Measurements from ENCODE around the gene ZER1.

ZER1 gene

GRCh38 chr9:128732576-128732975 lies 39.2 kb downstream of the ZER1 start:
- DNase-seq, result no peak

- DNase-seq, result no peak
Measured at GRCh38 chr9:128731691-128732090, 40.0 kb downstream of the ZER1 start.

- no peak for DNase-seq
Measured at GRCh38 chr9:128731093-128731492, 40.6 kb downstream of the ZER1 start.

GRCh38 chr9:128729766-128730517 lies 41.8 kb downstream of the ZER1 start:
- no peak for DNase-seq

- no peak for DNase-seq
Measured at GRCh38 chr9:128729302-128729701, 42.4 kb downstream of the ZER1 start.

- no peak for DNase-seq
Measured at GRCh38 chr9:128728298-128728697, 43.4 kb downstream of the ZER1 start.

GRCh38 chr9:128727640-128728248 lies 44.0 kb downstream of the ZER1 start:
- DNase-seq, result no peak

- DNase-seq, result peak; percentile 25
Measured at GRCh38 chr9:128724744-128725211, 46.9 kb downstream of the ZER1 start.

GRCh38 chr9:128723866-128724743 lies 47.6 kb downstream of the ZER1 start, which contains the start of gene ZDHHC12:
TSS of gene ZDHHC12 (minus strand) at chr9:128724127. CDS start at chr9:128724093, 34 bp downstream.
- DNase-seq, result peak; percentile 99

GRCh38 chr9:128723352-128723865 lies 48.3 kb downstream of the ZER1 start:
- no peak for DNase-seq

- no peak for DNase-seq
Measured at GRCh38 chr9:128722380-128723351, 49.1 kb downstream of the ZER1 start.

GRCh38 chr9:128721487-128722010 lies 50.2 kb downstream of the ZER1 start:
- DNase-seq, result no peak

- no peak for DNase-seq
Measured at GRCh38 chr9:128720841-128721486, 50.8 kb downstream of the ZER1 start.

- no peak for DNase-seq
Measured at GRCh38 chr9:128719919-128720605, 51.7 kb downstream of the ZER1 start.

- no peak for DNase-seq
Measured at GRCh38 chr9:128718475-128718874, 53.3 kb downstream of the ZER1 start.

- DNase-seq, result no peak
Measured at GRCh38 chr9:128718047-128718446, 53.7 kb downstream of the ZER1 start.

- DNase-seq, result no peak
Measured at GRCh38 chr9:128716581-128717254, 55.0 kb downstream of the ZER1 start.

GRCh38 chr9:128715436-128715750 lies 56.3 kb downstream of the ZER1 start:
- DNase-seq, result no peak

GRCh38 chr9:128714586-128715435 lies 56.9 kb downstream of the ZER1 start:
- DNase-seq, result no peak

Measured in effector CD4-positive, alpha-beta T cell (primary cell).